ENCODE data around the gene MYH8.

Gene MYH8

DNA sequence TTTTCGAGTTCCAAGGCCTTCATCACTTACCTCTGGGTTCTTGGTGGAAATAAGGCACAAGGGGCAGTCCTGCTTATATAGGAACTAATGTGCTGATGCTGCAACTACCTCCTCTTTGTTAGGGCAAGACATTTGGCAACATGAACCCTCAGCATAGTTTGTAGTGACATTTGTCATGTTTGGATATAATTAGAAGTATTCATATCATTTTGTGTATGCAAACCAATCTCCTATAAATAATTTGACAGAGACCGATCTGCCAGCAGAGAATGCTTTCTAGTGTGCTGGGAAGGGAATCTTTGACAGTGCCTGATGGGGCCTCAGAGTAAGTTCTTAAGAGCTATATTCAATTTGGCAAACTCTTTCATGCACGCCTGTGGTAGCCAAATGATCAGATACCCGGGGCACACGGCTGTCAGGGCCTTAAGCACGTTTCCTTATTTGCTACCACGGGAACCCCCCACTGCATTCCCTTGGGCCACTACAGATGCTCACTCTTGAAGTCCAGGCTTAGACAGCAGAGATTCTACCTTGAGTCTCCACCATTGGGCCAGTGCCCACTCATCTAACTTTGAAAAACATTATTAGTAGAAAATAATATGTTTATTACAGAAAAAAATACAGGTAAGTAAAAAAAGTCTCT is at the start of gene MYH8:
MYH8 (minus strand) TSS at position 51 of the 643 bp plus-strand sequence. CDS start 1,723 bp downstream, outside the sequence.
- no peak for DNase-seq

DNA sequence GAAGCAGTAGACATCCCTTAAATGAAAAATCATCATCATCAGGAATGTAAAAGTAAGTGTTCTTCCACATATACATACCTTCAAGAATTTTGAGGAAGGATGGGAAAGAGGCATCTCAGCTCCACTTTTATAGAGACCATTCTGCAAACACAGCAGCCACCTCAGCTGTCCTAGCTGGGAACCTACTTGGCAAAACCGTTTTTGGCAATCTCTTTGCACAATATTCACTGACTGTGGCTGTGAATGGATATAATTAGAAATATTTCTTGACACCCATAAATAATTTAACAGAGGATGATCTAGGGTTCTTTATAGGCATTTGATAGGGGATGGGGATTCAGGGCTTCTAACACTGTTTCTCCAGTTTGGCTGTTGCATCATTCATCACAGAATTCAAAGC is 47.7 kb upstream of the MYH8 start, which contains the start of gene MYH4:
MYH4 (minus strand) TSS at position 101 of the 400 bp plus-strand sequence. CDS start 2,814 bp downstream, outside the sequence.
- no peak for DNase-seq

DNA sequence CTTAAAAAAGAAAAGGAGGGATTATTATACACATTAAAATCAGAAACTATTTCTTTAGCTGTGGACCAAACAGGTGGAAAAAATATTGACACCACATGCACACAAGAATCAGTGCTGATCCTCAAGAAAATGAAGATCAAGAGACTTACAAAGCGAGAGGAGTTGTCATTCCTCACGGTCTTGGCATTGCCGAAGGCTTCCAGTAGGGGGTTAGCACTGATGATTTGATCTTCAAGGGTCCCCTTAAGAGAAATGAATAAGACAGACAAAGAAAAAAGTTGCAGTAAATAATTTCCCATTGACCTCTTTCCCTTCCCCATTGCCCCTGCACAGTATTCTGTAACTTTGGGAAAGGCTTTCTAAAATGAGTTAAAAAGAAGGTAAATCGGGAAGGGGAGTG is 41.7 kb upstream of the MYH8 start:
- no peak for DNase-seq

DNA sequence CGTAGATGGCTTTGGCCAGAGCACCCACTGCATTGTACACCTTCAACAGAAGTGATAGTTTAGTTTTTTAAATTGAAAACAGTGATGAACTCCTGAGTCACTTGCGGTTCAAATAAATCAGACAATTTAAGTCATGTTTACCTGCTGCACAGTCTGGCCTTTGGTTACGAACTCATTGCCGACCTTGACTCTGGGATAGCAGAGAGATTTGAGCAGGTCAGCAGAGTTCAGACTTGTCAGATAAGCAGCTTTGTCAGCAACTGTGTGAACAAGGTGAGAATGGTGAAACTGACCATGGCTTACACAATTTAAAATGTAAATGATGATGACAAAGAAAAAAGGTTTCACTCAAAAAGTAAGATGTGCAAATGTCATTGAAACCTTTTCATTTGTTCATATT is 38.3 kb upstream of the MYH8 start:
- no peak for DNase-seq

DNA sequence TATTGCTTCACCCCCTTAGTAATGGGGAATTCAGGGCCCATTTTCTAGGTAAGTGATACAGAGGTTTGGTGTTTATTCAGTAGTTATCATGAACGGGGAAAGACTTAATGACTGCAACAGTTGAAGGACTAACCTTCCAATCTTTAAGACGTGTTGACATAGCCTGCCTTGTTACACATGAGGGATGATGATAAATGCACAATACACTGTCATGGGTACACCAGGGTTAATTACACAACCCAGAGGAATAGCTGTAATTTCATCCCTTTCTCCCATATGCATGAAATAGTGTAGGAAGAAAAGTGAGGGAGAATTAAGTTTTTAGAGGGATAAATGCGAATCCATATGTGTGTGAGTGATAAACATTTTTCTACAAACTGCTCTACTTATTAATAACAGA is 37.0 kb upstream of the MYH8 start:
- no peak for DNase-seq

DNA sequence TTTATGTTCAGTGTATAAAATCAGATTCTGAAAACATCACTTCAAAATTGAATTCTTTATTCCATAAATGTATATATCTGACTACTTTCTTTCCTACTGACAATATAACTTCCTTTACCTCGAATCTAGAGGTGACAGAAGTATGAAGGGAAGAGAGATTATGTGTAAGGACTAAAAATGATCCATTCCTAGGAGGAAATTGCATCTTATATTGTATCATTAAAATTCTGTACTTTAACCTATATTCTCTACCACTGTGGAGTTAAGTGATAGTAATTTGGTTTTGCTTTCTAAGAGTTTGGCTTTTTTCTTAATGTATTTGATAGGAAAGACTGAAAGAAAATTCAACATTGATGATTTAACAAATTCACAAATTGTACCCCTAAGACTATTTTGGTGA is 36.2 kb upstream of the MYH8 start:
- DNase-seq = no peak

DNA sequence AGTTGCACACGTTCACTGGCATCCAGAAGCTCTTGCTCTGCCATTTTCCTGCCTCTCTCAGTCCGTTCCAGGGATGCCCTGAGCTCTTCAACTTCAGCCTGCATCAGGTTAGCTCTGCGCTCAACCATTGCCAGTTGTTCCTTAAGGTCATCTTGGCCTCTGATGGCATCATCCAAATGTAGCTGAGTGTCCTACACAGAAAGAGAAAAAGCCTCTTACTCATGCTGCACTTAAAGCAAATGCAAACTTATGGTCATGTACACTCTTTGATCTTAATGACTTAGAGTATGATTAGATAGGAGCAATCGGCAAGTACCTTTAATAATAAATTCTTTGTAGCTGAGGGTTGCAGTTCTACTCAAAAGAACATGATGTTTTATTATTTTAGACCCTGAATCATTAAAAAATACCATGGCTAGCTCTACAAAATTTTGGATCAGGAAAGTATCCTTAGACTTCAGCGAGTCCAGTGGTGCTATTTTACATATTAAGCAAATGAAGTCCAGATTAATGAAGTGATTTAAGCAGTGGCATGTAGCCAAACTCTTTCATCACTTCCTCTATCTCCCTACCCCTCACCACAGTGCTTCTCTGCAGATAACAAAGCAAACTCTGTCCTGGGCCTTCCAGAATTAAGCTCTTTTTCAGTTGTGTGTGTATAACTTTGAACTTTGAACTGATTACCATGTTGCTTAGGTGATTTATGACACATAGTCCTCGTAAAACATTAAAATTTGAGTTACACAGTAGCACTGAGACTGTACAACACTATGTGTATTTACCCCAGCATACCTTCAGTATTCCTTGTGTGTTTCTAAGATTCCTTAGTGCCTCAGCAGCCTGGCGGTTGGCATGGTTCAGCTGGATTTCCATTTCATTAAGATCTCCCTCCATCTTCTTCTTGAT is 25.5 kb upstream of the MYH8 start:
- no peak for DNase-seq

DNA sequence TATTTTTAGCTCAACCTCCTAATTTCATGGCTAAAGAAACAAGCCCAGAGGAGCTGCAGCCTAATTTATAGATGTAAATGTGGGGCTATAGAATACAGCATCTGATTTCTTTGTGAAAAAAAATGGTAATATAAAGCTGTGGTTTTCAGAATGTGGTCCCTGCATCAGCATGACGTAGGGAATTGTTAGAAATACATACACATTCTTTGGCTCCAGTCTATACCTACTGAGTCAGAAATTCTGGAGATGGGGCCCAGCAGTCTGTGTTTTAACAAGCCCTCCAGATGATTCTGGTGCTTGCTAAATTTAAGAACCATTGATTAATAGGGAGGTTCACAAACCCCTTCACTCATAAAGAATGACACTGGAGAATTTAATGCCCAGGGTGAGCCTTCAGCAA is 18.1 kb upstream of the MYH8 start:
- DNase-seq = no peak

DNA sequence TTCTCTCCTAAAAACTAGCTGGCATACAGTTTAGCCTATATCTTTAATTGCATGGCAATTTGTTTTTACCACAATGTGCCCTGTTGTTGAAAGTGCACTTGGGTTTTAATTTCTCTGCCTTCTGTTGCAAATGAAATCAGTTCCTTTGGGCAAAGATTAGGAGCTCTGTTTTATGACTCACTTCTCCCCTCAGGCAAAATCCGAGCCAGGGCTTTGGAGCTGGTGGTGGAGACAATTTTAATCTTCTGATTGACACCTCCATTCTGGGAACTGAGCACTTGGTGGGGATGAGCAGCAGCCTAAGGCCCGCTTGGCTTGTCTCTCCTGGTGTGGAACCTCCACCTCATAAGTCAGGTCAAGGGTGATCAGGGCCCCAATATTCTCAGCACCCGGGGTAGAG is 13.3 kb upstream of the MYH8 start:
- no peak for DNase-seq

DNA sequence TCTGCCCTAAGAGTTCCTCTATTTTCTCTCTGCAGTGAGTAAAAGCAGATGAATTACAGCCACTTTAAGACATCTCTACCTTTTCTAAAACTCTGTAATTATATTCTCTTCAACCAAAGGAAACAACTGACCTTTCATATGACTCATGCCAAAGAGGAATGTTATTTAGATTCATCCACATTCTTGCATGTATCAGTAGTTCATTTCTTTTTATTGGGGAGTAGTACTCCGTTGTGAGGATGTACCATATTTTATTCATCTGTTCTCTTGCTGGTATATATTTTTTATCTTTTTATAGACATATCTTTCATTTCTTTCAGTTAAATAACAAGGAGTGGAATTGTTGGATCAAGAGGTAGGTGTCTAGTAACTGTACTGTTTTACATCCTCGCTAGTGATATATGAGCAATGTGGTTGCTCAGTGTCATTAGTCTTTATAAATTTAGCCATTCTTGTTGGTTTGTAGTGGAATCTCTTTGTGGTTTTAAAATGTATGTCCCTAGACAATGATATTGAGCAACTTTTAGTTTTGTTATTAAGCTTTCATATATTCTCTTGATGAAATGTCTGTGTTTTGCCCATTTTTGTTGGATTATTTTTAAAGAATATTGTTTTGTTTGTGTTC is 7.8 kb upstream of the MYH8 start:
- DNase-seq = no peak

DNA sequence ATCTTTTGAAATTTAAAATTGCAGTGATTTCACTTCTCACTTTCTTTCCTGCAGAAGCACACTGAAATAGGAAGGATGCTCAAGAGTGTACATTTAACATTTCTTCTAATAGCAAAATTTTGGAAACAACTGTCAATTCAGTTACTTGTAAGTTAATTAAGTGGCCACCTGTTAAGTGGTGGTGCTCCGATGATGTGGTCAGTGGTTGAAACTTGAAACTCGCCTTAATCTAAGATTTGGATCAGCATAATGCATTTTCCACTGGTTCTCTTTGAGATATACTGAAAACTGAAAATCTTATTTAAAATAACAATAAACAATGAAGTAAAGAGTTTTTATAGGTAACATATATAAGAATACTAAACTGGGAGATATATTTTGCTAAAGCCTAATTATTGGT is 7.0 kb upstream of the MYH8 start:
- DNase-seq = no peak

DNA sequence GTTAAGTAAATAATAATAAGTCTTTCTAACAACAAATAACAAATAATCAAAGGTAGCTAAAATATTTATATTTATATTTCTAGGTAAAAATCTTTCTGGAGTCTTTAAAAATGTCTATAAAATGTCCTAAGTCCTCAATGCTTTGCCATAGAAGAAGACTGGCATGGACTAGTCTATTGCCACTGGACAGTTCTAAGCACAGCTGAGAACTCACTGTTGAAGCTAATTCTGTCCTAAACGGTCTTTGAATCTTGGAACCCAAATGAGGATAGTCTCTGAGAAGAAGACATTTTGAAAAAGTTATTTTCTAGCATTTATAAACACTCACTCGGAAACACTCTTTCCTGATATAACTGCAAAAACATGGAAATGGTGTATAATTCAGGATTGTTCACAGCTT is 539 bp downstream of the MYH8 start:
- no peak for DNase-seq

DNA sequence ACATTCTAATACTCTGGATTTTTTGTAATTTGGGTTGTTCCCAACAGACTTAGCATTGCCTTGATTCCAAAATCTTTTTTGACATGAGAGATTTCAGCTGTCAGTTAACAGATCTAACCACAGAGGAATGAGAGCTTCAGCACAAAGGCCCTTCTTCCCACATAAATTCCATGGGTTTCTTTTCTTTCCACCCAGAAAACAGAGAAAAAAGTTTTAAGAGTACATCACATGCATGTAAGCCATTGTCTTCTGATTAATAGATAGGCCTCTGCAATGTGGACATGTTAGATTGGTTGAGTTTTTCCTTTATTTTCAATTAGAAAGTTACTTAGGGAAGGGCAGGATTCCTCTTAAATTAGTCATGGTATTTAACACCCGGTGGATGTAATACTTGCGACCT is 939 bp downstream of the MYH8 start:
- DNase-seq = no peak

DNA sequence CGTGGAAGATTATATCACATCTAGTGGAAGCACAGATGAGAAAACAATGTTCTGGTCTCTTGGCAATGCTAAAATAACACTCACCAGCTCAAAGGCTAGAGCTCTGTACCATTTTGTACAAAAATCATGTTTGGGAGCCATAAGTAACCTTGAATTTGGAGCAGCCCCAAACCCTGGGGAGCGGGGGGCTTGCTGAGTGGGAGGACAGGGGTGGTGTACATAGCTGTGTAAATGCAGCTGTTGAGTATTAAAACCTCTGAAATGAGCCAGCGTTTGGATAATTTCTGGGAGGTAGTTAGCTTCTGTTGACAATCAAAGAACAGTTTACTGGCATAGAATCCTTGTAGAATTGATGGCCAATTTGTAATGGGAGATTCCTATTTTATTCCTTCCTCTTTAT is 4.3 kb downstream of the MYH8 start:
- DNase-seq = no peak

DNA sequence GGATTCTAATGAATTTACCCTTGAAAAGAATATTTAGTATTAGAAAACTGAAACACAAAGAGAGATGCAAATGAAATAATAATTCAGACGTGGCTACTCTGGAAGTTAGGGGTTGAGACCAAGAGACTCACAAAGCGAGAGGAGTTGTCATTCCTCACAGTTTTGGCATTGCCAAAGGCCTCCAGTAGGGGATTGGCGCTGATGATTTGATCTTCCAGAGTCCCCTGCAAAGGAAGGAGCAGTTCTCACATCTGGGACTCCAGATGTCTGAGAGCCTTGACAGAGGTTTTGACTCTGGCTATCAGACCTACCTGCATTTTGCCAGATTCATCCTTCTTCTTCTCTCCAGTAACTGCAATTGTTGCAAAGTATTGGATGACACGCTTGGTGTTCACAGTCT is 6.6 kb downstream of the MYH8 start:
- DNase-seq = no peak

DNA sequence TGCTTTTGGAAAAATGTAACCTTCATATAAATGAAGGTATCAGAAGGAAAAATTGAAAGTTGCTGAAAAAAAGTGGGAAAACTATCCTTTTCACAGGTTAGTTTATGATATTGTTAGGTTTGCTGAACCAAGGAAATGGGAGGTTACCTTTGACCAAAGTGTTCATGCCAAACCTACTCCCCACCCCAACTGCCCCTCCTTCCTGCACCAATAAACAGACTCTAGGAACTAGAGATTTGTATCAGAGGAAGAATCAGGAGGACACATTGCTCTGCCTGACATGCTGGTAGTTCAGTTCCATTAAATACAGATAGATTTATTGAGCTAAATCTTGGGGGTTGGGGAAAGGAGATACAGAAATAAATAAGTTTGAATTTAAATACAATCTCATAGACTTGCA is 18.2 kb downstream of the MYH8 start:
- DNase-seq = no peak

DNA sequence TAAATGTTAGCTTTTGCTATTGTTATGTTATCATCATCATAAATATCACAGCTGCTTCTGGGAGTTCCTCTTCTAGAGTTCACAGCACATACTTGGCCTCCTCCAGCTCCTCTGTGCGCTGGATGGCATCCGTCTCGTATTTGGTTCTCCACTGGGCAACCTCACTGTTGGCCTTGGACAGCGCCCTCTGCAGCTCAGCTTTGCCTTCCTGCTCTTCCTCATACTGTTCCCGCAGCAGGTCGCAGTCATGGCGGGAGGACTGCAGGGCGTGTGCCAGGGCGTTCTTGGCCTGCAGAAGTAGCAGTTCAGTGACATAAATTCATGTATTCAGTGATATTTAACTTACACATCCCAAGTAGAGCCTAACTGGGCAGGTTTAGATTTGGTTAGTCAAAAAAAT is 23.4 kb downstream of the MYH8 start:
- DNase-seq = no peak

DNA sequence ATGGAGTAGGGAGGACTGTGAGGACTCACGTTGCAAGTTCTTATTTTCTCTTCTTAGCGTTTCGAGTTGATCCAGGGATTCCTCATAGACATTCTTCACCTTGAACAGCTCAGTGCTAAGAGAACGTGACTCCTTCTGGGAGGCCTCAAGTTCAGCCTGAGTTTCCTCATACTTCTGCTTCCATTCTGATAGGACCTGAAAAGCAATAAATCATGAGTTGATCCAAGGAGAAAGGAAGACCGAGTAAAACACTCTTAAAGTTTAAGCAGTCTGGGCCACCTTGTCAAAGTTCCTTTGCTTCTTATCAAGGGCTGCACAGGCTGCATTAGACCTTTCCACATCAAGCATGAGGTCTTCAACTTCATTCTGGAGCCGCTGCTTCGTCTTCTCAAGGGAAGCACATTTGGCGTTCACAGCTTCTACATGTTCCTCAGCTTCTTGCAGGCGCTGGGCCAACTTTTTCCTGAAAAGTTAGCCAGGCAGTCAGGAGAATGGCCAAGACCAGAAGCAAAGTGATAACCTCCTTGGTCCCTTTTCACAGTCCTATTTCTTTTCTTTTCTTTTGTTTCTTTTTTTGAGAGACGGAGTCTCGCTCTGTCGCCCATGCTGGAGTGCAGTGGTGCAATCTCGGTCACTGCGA is 25.1 kb downstream of the MYH8 start:
- no peak for DNase-seq

DNA sequence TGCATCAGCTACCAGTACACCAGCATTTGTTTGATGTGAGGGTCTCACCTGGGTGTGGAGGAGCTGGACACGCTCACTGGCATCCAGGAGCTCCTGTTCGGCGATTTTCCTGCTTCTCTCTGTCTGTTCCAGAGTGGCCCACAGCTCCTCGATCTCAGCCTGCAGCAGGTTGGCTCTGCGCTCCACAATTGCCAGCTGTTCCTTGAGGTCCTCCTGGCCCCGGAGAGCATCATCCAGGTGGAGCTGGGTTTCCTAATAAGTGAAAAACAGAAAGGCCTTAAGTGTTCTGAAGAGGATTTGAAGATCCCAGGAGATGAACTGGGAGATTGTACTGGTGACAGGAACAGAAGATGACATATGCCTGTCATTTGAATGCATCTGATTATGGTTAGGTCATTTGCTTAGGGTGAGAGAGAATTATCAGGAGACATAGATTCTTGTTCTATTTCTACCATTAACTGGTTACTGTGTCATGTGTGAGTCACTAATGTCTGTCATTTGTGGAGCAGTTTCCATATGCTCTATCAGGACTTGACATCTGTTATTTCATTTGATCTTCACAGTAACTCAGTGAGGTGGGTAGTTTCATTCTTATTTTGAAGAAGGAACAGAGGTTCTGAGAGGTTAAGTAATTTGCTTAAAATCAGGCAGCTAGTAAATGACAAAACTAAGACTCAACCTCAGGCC is 27.4 kb downstream of the MYH8 start:
- DNase-seq = no peak

DNA sequence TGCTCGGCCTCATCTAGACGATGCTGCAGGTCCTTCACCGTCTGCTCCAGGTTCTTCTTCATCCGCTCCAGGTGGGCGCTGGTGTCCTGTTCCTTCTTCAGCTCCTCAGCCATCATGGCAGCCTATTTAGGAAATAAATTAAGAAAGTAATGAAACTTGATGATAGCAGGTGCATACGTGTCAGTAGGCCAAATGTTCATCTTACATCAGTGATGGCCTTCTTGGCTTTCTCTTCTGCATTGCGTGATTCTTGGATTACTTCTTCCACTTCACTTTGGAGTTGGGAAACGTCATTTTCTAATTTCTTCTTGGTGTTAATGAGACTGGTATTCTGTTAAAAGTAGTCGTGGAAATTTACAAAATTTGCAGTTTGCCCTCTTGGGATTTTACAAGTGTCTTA is 28.9 kb downstream of the MYH8 start:
- no peak for DNase-seq

DNA sequence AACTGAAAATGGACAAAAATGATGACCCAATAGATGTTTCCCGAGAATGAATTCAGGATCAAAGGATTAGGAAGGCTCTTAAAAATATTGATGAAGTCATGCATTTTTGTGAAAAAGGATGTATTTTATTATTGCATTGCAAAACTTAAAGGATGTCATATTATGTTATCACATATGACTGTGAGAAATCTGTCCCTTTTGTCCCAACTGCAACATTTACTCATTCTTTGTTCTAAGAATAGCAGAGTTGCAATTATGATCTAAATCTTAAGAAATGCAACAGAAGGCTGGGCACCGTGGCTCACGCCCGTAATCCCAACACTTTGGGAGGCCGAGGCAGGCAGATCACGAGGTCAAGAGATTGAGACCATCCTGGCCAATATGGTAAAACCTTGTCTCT is 35.9 kb downstream of the MYH8 start:
- no peak for DNase-seq

DNA sequence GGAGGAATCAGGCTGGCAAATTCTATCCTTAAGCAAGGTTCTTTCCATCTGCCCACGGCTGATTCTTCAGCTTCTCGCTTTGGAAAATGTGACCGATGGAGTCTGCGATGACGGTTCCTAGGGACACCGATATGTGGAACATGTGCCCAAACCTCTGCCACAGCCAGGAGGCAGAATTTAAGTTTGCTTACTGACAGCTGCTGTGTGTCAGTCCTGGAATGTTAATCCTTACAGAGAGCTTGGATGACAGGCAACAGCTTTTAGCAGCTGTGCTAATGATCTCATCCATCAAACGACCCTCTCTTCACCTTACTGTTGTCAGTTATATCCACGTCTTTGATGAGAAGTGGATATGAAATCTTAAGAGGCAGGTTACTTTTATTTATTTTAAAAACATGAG is 37.6 kb downstream of the MYH8 start:
- no peak for DNase-seq

Data from CD4-positive, alpha-beta T cell treated with Interleukin-17A for 1 hour (primary cell).